Measurements from ENCODE around the gene FANCI.

- TF ChIP-seq POLR2A (IDR thresholded peaks at IDR 0.05) (no peak), CTCF (IDR thresholded peaks at IDR 0.05) (no peak)
These were observed 115.9 kb downstream of the FANCI start for GRCh38 chr15:89359471-89360293.
